SK-N-SH (cell line): ENCODE results near the gene IDE.

ENCODE experiments used
- CHD2 ChIP-seq: fragments of 150-350 bp; IDR thresholded peaks from 2 replicates; pipeline ENCODE4 v1.6.1; 2018; ENCODE audit warnings: low read length; ENCODE audit not compliant: partially characterized antibody
- CTCF ChIP-seq: fragments of 200-600 bp; sonication (generic); IDR thresholded peaks from 2 replicates; pipeline ENCODE4 v1.6.1; 2017; ENCODE audit warnings: antibody characterized with exemption, mild to moderate bottlenecking, moderate library complexity
- EP300 ChIP-seq, 2 experiments: IDR thresholded peaks; 2 replicates each; pipeline versions ENCODE4 v1.4.0 to v1.6.1; 2012; ENCODE audit warnings: borderline replicate concordance in 1 of 2, low read depth in 1 of 2, low read length in 1 of 2
- EZH2phosphoT487 ChIP-seq: fragments of 200-600 bp; sonication (generic); IDR thresholded peaks from 2 replicates; pipeline ENCODE4 v1.6.1; 2017; ENCODE audit warnings: low read depth, mixed run types, mild to moderate bottlenecking, antibody characterized with exemption, moderate library complexity, borderline replicate concordance
- POLR2AphosphoS5 ChIP-seq: IDR thresholded peaks from 2 replicates; pipeline ENCODE4 v1.6.1; 2012; ENCODE audit warnings: low read depth, low read length
- SIN3A ChIP-seq: IDR thresholded peaks from 2 replicates; pipeline ENCODE4 v1.6.1; 2012; ENCODE audit warnings: low read depth, mild to moderate bottlenecking, low read length, moderate library complexity, borderline replicate concordance
- TCF12 ChIP-seq: IDR thresholded peaks from 2 replicates; pipeline ENCODE4 v1.4.0; 2012
- USF1 ChIP-seq: IDR thresholded peaks from 2 replicates; pipeline ENCODE4 v1.4.0; 2012; ENCODE audit warnings: low read depth, borderline replicate concordance
- ZBTB33 ChIP-seq: IDR thresholded peaks from 2 replicates; pipeline ENCODE4 v1.4.0; 2012; ENCODE audit warnings: low read depth, borderline replicate concordance

- no peak for TF ChIP-seq SIN3A
- TF ChIP-seq CTCF = no peak
- no peak for TF ChIP-seq POLR2AphosphoS5
- no peak for TF ChIP-seq ZBTB33
- TF ChIP-seq USF1 = no peak
- TF ChIP-seq EZH2phosphoT487 = no peak
- no peak for TF ChIP-seq TCF12
- TF ChIP-seq CHD2 = no peak
- no peak for TF ChIP-seq EP300 (IDR thresholded peaks at IDR 0.05; ENCODE audit: borderline replicate concordance in 1 of 2, low read depth in 1 of 2, low read length in 1 of 2)
These were observed 155.7 kb downstream of the IDE start for GRCh38 chr10:92418221-92418620.
